Transverse colon (tissue), 4 donors: Measurements from ENCODE around the gene TMEM205.

ENCODE experiments used
- EP300 ChIP-seq: sonication (generic); formaldehyde crosslinking; IDR thresholded peaks from one replicate; pipeline ENCODE4 v1.6.1; 2017; ENCODE audit warnings: antibody characterized with exemption, low read depth
- POLR2A ChIP-seq: fragments of 450-650 bp; IDR thresholded peaks from one replicate; pipeline ENCODE4 v1.6.1; 2016; ENCODE audit warnings: antibody characterized with exemption, mild to moderate bottlenecking, moderate library complexity
- POLR2AphosphoS5 ChIP-seq, 3 donors: sonication (generic); formaldehyde crosslinking; IDR thresholded peaks; one replicate each; pipeline ENCODE4 v1.6.1; 2016; ENCODE audit warnings: antibody characterized with exemption in 3 of 3
- TF ChIP-seq, protein P1 (sequence below), 5 experiments: fragments of 200-600 bp in 3 of 5; fragments of 450-650 bp in 2 of 5; sonication (generic) in 3 of 5; IDR thresholded peaks; 1 replicate in 2 of 5; 2 replicates in 3 of 5; pipeline ENCODE4 v1.5.1; 2016 to 2017; ENCODE audit warnings: antibody characterized with exemption in 5 of 5, inconsistent platforms in 3 of 5, mild to moderate bottlenecking in 2 of 5, moderate library complexity in 1 of 5

DNA sequence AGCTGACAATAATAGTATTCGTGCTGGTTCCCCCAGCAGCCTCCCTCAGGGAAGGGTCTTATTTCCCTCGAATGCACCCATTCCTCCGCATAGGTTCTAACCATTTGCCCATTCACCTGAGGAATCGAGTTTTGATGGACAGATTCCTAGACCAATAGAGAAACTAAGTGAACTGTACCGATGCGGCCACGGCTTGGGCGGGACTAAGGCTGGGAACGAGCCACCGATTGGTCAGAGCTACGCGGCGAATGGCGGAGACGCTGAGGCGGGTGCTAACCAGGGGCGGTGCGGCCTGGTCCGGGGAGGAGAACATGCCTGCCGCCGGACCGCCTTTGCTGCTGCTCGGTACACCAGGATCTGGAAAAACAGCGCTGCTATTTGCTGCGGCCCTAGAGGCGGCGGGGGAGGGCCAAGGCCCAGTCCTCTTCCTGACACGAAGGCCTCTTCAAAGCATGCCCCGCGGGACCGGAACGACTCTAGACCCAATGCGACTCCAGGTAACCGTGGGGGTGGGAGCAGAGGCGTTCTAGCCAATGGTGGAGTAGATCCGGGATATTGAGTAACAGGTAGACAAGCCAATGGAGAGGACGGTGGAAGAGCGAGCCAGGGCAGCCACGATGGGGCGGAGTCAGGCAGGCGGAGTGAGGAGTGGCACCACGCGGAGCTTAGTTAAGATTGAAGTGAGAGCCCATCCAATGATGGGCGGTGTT, 28.5 kb upstream of the TMEM205 start, which contains the start of gene SWSAP1:
- TF ChIP-seq EP300 = no peak
- TF ChIP-seq, protein P1, sequence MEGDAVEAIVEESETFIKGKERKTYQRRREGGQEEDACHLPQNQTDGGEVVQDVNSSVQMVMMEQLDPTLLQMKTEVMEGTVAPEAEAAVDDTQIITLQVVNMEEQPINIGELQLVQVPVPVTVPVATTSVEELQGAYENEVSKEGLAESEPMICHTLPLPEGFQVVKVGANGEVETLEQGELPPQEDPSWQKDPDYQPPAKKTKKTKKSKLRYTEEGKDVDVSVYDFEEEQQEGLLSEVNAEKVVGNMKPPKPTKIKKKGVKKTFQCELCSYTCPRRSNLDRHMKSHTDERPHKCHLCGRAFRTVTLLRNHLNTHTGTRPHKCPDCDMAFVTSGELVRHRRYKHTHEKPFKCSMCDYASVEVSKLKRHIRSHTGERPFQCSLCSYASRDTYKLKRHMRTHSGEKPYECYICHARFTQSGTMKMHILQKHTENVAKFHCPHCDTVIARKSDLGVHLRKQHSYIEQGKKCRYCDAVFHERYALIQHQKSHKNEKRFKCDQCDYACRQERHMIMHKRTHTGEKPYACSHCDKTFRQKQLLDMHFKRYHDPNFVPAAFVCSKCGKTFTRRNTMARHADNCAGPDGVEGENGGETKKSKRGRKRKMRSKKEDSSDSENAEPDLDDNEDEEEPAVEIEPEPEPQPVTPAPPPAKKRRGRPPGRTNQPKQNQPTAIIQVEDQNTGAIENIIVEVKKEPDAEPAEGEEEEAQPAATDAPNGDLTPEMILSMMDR (IDR thresholded peaks at IDR 0.05) = no peak
- TF ChIP-seq POLR2A = peak; percentile 70
- peak in 1 of 3 donors; percentile 53 for TF ChIP-seq POLR2AphosphoS5 (IDR thresholded peaks at IDR 0.05)
